ENCODE results near the gene SPDEF. TPM values are rescaled to one million over a fixed set of nuclear protein-coding genes. Genes with fewer than 3 reads are reported as not detected.

Gene SPDEF
- total and polyA plus RNA-seq, 2 donors (not counting 1 experiment from before 2014, with no cell fraction given) = 0.10 TPM; not detected in 1

DNA sequence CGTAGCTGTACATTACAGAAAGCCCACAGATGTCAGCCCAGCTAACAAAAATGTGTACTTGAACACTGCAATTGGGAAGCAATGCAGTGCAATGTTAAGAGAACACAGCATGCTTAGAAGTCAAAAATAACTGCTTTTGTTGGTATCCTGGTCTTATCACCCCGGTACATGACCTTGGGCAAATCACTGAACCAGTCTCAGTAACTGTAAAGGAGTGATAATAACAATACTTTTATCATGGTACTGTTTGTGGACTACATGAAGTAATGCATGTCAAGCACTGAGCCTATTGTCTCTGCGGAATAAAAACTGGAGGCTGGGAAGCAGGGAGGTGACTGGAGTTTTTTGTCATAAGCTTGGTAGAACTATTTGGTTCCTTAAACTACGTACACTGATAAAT, 44.7 kb upstream of the SPDEF start:
- CTCF ChIA-PET = interaction anchor here (0.6 to 5.9 kb wide), 3 partner anchors 9 to 438 kb away, joined by 3 to 46 read pairs (median 3); no protein-coding TSS in a partner anchor
- Histone ChIP-seq H2AFZ (ENCODE audit: insufficient read depth, low read depth, low read length, poor library complexity, severe bottlenecking) (no peak overlapping the region), H3K9ac (ENCODE audit: low read length) (no peak overlapping the region), H3K79me2 (ENCODE audit: control insufficient read depth, insufficient read depth, low read length) (peaks cover 93% of the 10 kb centered on the region), H3K4me2 (replicated peaks; ENCODE audit: low read depth, low read length, poor library complexity, severe bottlenecking) (no peak overlapping the region), H3K27me3 (replicated peaks in 1 of 4; ENCODE audit: control extremely low read depth in 1 of 4, control insufficient read depth in 3 of 4, insufficient read depth in 4 of 4, low read length in 3 of 4) (no peaks in the 10 kb centered on the region), H3K27ac (ENCODE audit: low read length in 2 of 2) (no peak overlapping the region), H3K4me3 (ENCODE audit: control extremely low read depth in 1 of 5, extremely low read depth in 1 of 5, insufficient read depth in 1 of 5, low read depth in 2 of 5, low read length in 4 of 5) (no peak overlapping the region), H3K36me3 (replicated peaks in 1 of 2; ENCODE audit: control extremely low read depth in 1 of 2, control insufficient read depth in 1 of 2, extremely low read depth in 1 of 2, insufficient read depth in 2 of 2, low read length in 1 of 2) (peaks cover 0 to 40% of the 10 kb centered on the region in 2 experiments), H4K20me1 (ENCODE audit: control insufficient read depth, insufficient read depth, low read length, poor library complexity, severe bottlenecking) (peaks cover 86% of the 10 kb centered on the region), H3K4me1 (ENCODE audit: control insufficient read depth in 2 of 2, insufficient read depth in 2 of 2, low read length in 2 of 2) (peaks cover 9 to 11% of the 10 kb centered on the region in 2 donors), H3K9me3 (ENCODE audit: control extremely low read depth in 1 of 3, control insufficient read depth in 2 of 3, insufficient read depth in 1 of 3, low read length in 2 of 3) (no peaks in the 10 kb centered on the region)
- peaks cover 37% of the 10 kb centered on the region for H3K4me1 Mint-ChIP-seq
- H3K9me3 Mint-ChIP-seq (ENCODE audit: insufficient read depth) = no peaks in the 10 kb centered on the region
- no peak for TF ChIP-seq EZH2 (IDR thresholded peaks at IDR 0.05; ENCODE audit: borderline replicate concordance, insufficient read depth, low read depth, low read length, poor library complexity, severe bottlenecking)
- TF ChIP-seq, protein P1, sequence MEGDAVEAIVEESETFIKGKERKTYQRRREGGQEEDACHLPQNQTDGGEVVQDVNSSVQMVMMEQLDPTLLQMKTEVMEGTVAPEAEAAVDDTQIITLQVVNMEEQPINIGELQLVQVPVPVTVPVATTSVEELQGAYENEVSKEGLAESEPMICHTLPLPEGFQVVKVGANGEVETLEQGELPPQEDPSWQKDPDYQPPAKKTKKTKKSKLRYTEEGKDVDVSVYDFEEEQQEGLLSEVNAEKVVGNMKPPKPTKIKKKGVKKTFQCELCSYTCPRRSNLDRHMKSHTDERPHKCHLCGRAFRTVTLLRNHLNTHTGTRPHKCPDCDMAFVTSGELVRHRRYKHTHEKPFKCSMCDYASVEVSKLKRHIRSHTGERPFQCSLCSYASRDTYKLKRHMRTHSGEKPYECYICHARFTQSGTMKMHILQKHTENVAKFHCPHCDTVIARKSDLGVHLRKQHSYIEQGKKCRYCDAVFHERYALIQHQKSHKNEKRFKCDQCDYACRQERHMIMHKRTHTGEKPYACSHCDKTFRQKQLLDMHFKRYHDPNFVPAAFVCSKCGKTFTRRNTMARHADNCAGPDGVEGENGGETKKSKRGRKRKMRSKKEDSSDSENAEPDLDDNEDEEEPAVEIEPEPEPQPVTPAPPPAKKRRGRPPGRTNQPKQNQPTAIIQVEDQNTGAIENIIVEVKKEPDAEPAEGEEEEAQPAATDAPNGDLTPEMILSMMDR (IDR thresholded peaks at IDR 0.05) = no peak
- no peaks in the 10 kb centered on the region for H3K27me3 Mint-ChIP-seq
- ATAC-seq (ENCODE audit: low read depth) = no peak
- DNase-seq = no peak
- POLR2A ChIA-PET = no interaction called here
- intact Hi-C loops (cut with micrococcal nuclease) = loop anchor here (10.0 kb wide), 1 partner anchor 544 kb away; the partner anchor contains the start of gene TCP11
- no peak overlapping the region for H3K4me3 Mint-ChIP-seq
- no CpG with 5 or more reads among the region's 4 CpGs for WGBS (ENCODE audit: insufficient coverage)
- no peak overlapping the region for H3K27ac Mint-ChIP-seq

DNA sequence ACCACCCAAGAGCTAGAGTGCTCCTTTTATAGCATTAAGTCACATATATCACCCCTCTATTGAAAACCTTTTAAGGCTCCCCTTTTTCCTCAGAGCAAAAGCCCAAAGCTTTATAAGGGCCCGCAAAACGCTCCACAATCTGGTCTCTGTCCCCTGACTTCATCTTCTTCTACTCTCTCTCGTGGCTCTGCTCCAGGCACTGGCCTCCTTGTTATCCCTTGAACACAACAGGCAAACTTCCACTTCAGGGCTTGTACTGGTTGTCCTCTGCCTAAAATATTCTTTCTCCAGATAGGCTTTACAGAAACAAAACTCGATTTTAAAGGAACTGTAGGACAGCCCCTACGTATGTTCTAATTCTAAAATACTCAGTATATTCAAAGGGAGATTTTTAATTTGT, 44.0 kb upstream of the SPDEF start:
- TF ChIP-seq, protein P1 (IDR thresholded peaks at IDR 0.05) = no peak
- TF ChIP-seq EZH2 (IDR thresholded peaks at IDR 0.05; ENCODE audit: borderline replicate concordance, insufficient read depth, low read depth, low read length, poor library complexity, severe bottlenecking) = no peak
- no peaks in the 10 kb centered on the region for H3K27me3 Mint-ChIP-seq
- H4K20me1 ChIP-seq (ENCODE audit: control insufficient read depth, insufficient read depth, low read length, poor library complexity, severe bottlenecking) = peaks cover 86% of the 10 kb centered on the region
- H3K27ac ChIP-seq (ENCODE audit: low read length in 2 of 2) = peak overlapping the region in 1 of 2 donors; percentile 14
- CTCF ChIA-PET = interaction anchor here (5.9 kb wide), 1 partner anchor 10 kb away, joined by 46 read pairs; no protein-coding TSS in a partner anchor
- H3K27ac Mint-ChIP-seq = no peak overlapping the region
- H3K9me3 ChIP-seq (ENCODE audit: control extremely low read depth in 1 of 3, control insufficient read depth in 2 of 3, insufficient read depth in 1 of 3, low read length in 2 of 3) = no peaks in the 10 kb centered on the region
- no peak overlapping the region for H3K4me3 ChIP-seq (ENCODE audit: control extremely low read depth in 1 of 5, extremely low read depth in 1 of 5, insufficient read depth in 1 of 5, low read depth in 2 of 5, low read length in 4 of 5)
- peaks cover 89% of the 10 kb centered on the region for H3K79me2 ChIP-seq (ENCODE audit: control insufficient read depth, insufficient read depth, low read length)
- no peaks in the 10 kb centered on the region for H3K27me3 ChIP-seq (replicated peaks in 1 of 4; ENCODE audit: control extremely low read depth in 1 of 4, control insufficient read depth in 3 of 4, insufficient read depth in 4 of 4, low read length in 3 of 4)
- H3K4me3 Mint-ChIP-seq = no peak overlapping the region
- no peak overlapping the region for H2AFZ ChIP-seq (ENCODE audit: insufficient read depth, low read depth, low read length, poor library complexity, severe bottlenecking)
- 100% methylated on average over 3 of the region's 5 CpGs for WGBS (ENCODE audit: insufficient coverage)
- peaks cover 0 to 40% of the 10 kb centered on the region in 2 experiments for H3K36me3 ChIP-seq (replicated peaks in 1 of 2; ENCODE audit: control extremely low read depth in 1 of 2, control insufficient read depth in 1 of 2, extremely low read depth in 1 of 2, insufficient read depth in 2 of 2, low read length in 1 of 2)
- peaks cover 38% of the 10 kb centered on the region for H3K4me1 Mint-ChIP-seq
- H3K9ac ChIP-seq (ENCODE audit: low read length) = no peak overlapping the region
- ATAC-seq (ENCODE audit: low read depth) (no peak), DNase-seq (no peak)
- no peak overlapping the region for H3K4me2 ChIP-seq (replicated peaks; ENCODE audit: low read depth, low read length, poor library complexity, severe bottlenecking)
- H3K4me1 ChIP-seq (ENCODE audit: control insufficient read depth in 2 of 2, insufficient read depth in 2 of 2, low read length in 2 of 2) = peaks cover 9 to 11% of the 10 kb centered on the region in 2 donors
- no peaks in the 10 kb centered on the region for H3K9me3 Mint-ChIP-seq (ENCODE audit: insufficient read depth)
- POLR2A ChIA-PET = no interaction called here
- intact Hi-C loops (cut with micrococcal nuclease) = loop anchor here (10.0 kb wide), 1 partner anchor 545 kb away; the partner anchor contains the start of gene TCP11

Data from B cell (primary cell).